ENCODE results near the gene WFDC9.
"Not testable (repeated sequence)": the region's sequence is repeated elsewhere in the genome, so short reads cannot be mapped to it uniquely, and the experiment has no call there.

WFDC9 gene

DNA sequence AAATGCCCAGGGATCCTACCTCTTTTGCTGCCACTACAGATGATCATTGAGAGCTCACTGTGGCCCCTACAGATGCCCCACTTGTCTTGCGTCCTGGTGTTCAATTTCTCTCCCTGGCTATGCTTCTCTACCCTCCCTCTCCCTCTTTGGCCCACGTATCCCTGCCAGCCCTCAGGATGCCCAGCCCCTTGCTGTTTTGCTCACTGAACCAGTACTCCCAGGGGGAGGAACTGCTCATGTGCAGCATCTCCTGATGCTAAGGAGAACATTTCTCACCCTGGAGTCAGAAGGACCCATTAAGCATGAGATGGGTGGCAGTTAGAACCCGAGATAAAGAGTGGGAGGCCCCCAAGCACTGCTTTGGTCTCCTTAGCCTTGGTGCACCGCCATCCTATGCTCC lies at the start of gene WFDC9:
Gene WFDC9 (minus strand): TSS at position 101 of the 400 bp plus-strand sequence. CDS start 21,103 bp downstream, outside the sequence.
- H3K9ac ChIP-seq (ENCODE audit: low read length), result no peak within 1 kb of the TSS
- H3K4me1 ChIP-seq (ENCODE audit: control insufficient read depth, insufficient read depth, low read length), result no peaks in the 10 kb centered on the region
- H3K27ac ChIP-seq (ENCODE audit: low read depth, low read length), result no peak within 1 kb of the TSS
- H3K36me3 ChIP-seq (ENCODE audit: control insufficient read depth, insufficient read depth, low read length), result no peaks in the 10 kb centered on the region
- H3K27me3 ChIP-seq (ENCODE audit: control insufficient read depth, insufficient read depth, low read length), result no peaks in the 10 kb centered on the region
- H3K4me3 ChIP-seq (ENCODE audit: low read length), result no peak within 1 kb of the TSS

DNA sequence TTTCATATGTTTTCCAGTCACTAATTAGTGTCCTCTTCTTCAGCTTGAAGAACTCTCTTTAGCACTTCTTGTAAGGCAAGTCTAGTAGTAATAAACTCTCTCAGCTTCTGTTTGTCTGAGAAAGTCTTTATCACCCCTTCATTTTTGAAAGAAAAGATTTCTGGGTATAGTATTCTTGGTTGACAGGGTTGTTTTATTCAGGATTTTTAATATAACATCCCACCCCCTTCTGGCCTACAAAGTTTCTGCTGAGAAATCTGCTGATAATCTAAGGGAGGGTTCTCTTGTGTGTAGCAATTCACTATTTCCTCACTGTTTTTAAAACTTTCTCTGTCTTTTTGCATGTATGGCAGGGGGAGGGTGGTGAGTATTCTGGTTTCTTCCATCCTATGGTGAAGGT lies 48.6 kb upstream of the WFDC9 start:
- Histone ChIP-seq H3K9ac (ENCODE audit: low read length) (no peak overlapping the region), H3K27ac (ENCODE audit: low read depth, low read length) (no peak overlapping the region), H3K36me3 (ENCODE audit: control insufficient read depth, insufficient read depth, low read length) (no peaks in the 10 kb centered on the region), H3K27me3 (ENCODE audit: control insufficient read depth, insufficient read depth, low read length) (no peaks in the 10 kb centered on the region), H3K4me3 (ENCODE audit: low read length) (no peak overlapping the region), H3K4me1 (ENCODE audit: control insufficient read depth, insufficient read depth, low read length) (no peaks in the 10 kb centered on the region)

DNA sequence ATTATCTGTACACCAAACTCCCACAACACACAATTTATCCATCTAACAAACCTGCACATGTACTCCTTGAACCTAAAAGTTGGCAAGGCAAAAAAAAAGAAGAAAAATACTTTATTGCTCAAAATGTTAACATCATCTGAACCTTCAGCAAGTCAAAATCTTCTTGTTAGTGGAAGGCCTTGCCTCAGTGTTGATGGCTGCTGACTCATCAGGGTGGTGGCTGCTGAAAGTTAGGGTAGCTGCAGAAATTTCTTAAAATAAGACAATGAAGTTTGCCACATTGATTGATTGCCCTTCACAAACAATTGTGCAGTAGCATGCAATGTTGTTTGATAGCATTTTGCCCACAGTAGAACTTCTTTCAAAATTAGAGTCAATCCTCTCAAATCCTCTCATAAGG lies 41.7 kb upstream of the WFDC9 start:
- Histone ChIP-seq H3K4me3 (ENCODE audit: low read length) (no peak overlapping the region), H3K9ac (ENCODE audit: low read length) (no peak overlapping the region), H3K27ac (ENCODE audit: low read depth, low read length) (no peak overlapping the region), H3K4me1 (ENCODE audit: control insufficient read depth, insufficient read depth, low read length) (no peaks in the 10 kb centered on the region), H3K36me3 (ENCODE audit: control insufficient read depth, insufficient read depth, low read length) (no peaks in the 10 kb centered on the region), H3K27me3 (ENCODE audit: control insufficient read depth, insufficient read depth, low read length) (no peaks in the 10 kb centered on the region)

- Histone ChIP-seq H3K4me3 (ENCODE audit: low read length) (no peak within 1 kb of the TSS), H3K9ac (ENCODE audit: low read length) (no peak within 1 kb of the TSS), H3K4me1 (ENCODE audit: control insufficient read depth, insufficient read depth, low read length) (no peaks in the 10 kb centered on the region), H3K27me3 (ENCODE audit: control insufficient read depth, insufficient read depth, low read length) (no peaks in the 10 kb centered on the region), H3K27ac (ENCODE audit: low read depth, low read length) (no peak within 1 kb of the TSS), H3K36me3 (ENCODE audit: control insufficient read depth, insufficient read depth, low read length) (no peaks in the 10 kb centered on the region)
These were observed 39.1 kb upstream of the WFDC9 start, which contains the start of gene WFDC11 for GRCh38 chr20:45670139-45670538. Gene WFDC11, minus strand, starts transcription at chr20:45670239. Its CDS starts 19,639 bp downstream, at chr20:45650600.

DNA sequence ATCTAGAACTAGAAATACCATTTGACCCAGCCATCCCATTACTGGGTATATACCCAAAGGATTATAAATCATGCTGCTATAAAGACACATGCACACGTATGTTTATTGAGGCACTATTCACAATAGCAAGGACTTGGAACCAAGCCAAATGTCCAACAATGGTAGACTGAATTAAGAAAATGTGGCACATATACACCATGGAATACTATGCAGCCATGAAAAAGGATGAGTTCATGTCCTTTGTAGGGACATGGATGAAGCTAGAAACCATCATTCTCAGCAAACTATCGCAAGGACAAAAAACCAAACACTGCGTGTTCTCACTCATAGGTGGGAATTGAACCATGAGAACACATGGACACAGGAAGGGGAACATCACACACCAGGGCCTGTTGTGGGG lies 26.0 kb upstream of the WFDC9 start:
- not testable (repeated sequence) for H3K9ac ChIP-seq (ENCODE audit: low read length); H3K4me1 ChIP-seq (ENCODE audit: control insufficient read depth, insufficient read depth, low read length); H3K36me3 ChIP-seq (ENCODE audit: control insufficient read depth, insufficient read depth, low read length); H3K4me3 ChIP-seq (ENCODE audit: low read length); H3K27ac ChIP-seq (ENCODE audit: low read depth, low read length); H3K27me3 ChIP-seq (ENCODE audit: control insufficient read depth, insufficient read depth, low read length)

GRCh38 chr20:45651726-45652125 lies 20.6 kb upstream of the WFDC9 start:
- H3K4me3 ChIP-seq (ENCODE audit: low read length); H3K36me3 ChIP-seq (ENCODE audit: control insufficient read depth, insufficient read depth, low read length); H3K4me1 ChIP-seq (ENCODE audit: control insufficient read depth, insufficient read depth, low read length); H3K27me3 ChIP-seq (ENCODE audit: control insufficient read depth, insufficient read depth, low read length); H3K9ac ChIP-seq (ENCODE audit: low read length); H3K27ac ChIP-seq (ENCODE audit: low read depth, low read length): not testable (repeated sequence)

GRCh38 chr20:45649312-45649863 lies 18.3 kb upstream of the WFDC9 start:
- H3K27ac ChIP-seq (ENCODE audit: low read depth, low read length), result no peak overlapping the region
- no peak overlapping the region for H3K4me3 ChIP-seq (ENCODE audit: low read length)
- no peak overlapping the region for H3K9ac ChIP-seq (ENCODE audit: low read length)
- no peaks in the 10 kb centered on the region for H3K36me3 ChIP-seq (ENCODE audit: control insufficient read depth, insufficient read depth, low read length)
- no peaks in the 10 kb centered on the region for H3K4me1 ChIP-seq (ENCODE audit: control insufficient read depth, insufficient read depth, low read length)
- no peaks in the 10 kb centered on the region for H3K27me3 ChIP-seq (ENCODE audit: control insufficient read depth, insufficient read depth, low read length)

GRCh38 chr20:45647441-45648050 lies 16.5 kb upstream of the WFDC9 start:
- Histone ChIP-seq H3K4me1 (ENCODE audit: control insufficient read depth, insufficient read depth, low read length) (no peaks in the 10 kb centered on the region), H3K27ac (ENCODE audit: low read depth, low read length) (no peak overlapping the region)

DNA sequence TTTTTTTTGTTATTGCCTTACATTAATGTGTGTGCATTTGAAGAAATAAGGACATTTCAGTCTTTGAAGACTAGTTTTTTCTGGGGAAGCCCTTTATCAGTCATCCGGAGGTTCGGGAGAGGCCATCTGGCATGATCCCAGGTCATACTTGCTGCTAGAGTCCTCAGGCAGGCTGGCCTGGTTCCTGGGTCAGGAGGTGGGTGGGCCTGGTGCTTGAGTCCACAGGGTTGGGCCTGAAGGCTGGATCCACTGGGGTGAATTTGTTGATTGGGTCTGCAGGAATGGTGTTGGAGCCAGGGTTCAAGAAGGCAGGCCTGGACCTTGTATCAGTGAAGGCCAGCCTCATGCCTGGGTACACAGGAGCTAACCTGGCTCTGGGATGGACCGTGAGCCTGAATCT lies 15.8 kb upstream of the WFDC9 start:
- H3K27ac ChIP-seq (ENCODE audit: low read depth, low read length), result no peak overlapping the region

More at GRCh38 chr20:45647441-45648050, 16.5 kb upstream of the WFDC9 start:
- no peak overlapping the region for H3K9ac ChIP-seq (ENCODE audit: low read length)
- no peaks in the 10 kb centered on the region for H3K36me3 ChIP-seq (ENCODE audit: control insufficient read depth, insufficient read depth, low read length)
- no peaks in the 10 kb centered on the region for H3K27me3 ChIP-seq (ENCODE audit: control insufficient read depth, insufficient read depth, low read length)
- no peak overlapping the region for H3K4me3 ChIP-seq (ENCODE audit: low read length)

DNA sequence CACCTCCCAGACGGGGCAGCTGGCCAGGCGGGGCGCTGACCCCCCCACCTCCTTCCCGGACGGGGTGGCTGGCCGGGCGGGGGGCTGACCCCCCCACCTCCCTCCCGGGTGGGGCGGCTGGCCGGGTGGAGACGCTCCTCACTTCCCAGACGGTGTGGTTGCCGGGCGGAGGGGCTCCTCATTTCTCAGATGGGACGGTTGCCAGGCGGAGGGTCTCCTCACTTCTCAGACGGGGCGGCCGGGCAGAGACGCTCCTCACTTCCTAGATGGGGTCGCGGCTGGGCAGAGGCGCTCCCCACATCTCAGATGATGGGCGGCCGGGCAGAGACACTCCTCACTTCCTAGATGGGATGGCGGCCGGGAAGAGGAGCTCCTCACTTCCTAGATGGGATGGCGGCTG lies 14.8 kb upstream of the WFDC9 start:
- not testable (repeated sequence) for H3K4me3 ChIP-seq (ENCODE audit: low read length); H3K36me3 ChIP-seq (ENCODE audit: control insufficient read depth, insufficient read depth, low read length); H3K9ac ChIP-seq (ENCODE audit: low read length); H3K4me1 ChIP-seq (ENCODE audit: control insufficient read depth, insufficient read depth, low read length); H3K27me3 ChIP-seq (ENCODE audit: control insufficient read depth, insufficient read depth, low read length); H3K27ac ChIP-seq (ENCODE audit: low read depth, low read length)

More for the DNA sequence above, 15.8 kb upstream of the WFDC9 start:
- no peak overlapping the region for H3K4me3 ChIP-seq (ENCODE audit: low read length)
- no peak overlapping the region for H3K9ac ChIP-seq (ENCODE audit: low read length)
- no peaks in the 10 kb centered on the region for H3K27me3 ChIP-seq (ENCODE audit: control insufficient read depth, insufficient read depth, low read length)
- no peaks in the 10 kb centered on the region for H3K4me1 ChIP-seq (ENCODE audit: control insufficient read depth, insufficient read depth, low read length)
- H3K36me3 ChIP-seq (ENCODE audit: control insufficient read depth, insufficient read depth, low read length), result no peaks in the 10 kb centered on the region

DNA sequence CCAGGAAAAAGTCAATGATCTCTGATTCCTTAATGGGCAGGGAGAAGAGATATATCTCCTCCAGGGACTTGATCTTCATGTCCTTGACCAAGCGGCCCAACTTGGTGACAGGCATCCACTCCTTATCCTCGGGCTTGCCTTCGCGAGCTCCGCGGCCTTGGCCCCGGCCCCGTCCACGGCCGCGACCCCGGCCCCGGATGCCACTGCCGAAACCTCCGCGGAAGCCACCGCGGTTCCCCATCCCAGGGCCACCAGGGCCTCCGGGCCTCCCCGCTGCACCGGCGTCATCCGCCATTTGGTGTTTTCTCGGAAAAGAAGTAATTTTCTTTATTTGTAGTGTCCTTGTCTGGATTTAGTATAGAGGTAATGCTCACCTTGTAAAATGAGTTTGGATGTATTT lies 10.0 kb upstream of the WFDC9 start:
- H3K27me3 ChIP-seq (ENCODE audit: control insufficient read depth, insufficient read depth, low read length); H3K36me3 ChIP-seq (ENCODE audit: control insufficient read depth, insufficient read depth, low read length); H3K27ac ChIP-seq (ENCODE audit: low read depth, low read length); H3K4me3 ChIP-seq (ENCODE audit: low read length); H3K9ac ChIP-seq (ENCODE audit: low read length); H3K4me1 ChIP-seq (ENCODE audit: control insufficient read depth, insufficient read depth, low read length): not testable (repeated sequence)

DNA sequence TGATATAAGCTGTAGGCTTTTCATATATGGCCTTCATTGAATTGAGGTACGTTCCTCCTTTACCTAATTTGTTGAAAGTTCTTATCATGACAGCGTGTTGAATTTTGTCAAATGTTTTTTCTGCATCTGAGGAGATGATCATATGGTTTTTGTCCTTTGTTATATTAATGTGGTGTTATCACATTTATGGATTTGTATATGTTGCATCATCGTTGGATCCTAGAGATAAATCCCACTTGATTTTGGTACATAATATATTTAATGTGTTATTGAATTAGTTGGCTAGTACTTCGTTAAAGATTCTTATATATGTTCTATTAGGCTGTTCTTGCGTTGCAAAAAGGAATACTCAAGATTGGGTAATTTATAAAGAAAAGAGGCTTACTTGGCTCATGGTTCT lies 8.6 kb upstream of the WFDC9 start:
- no peak overlapping the region for H3K4me3 ChIP-seq (ENCODE audit: low read length)
- no peaks in the 10 kb centered on the region for H3K4me1 ChIP-seq (ENCODE audit: control insufficient read depth, insufficient read depth, low read length)
- H3K9ac ChIP-seq (ENCODE audit: low read length), result no peak overlapping the region
- no peaks in the 10 kb centered on the region for H3K27me3 ChIP-seq (ENCODE audit: control insufficient read depth, insufficient read depth, low read length)
- H3K36me3 ChIP-seq (ENCODE audit: control insufficient read depth, insufficient read depth, low read length), result no peaks in the 10 kb centered on the region
- H3K27ac ChIP-seq (ENCODE audit: low read depth, low read length), result no peak overlapping the region

- Histone ChIP-seq H3K36me3 (ENCODE audit: control insufficient read depth, insufficient read depth, low read length) (no peaks in the 10 kb centered on the region), H3K27ac (ENCODE audit: low read depth, low read length) (no peak overlapping the region)
These were observed 5.4 kb upstream of the WFDC9 start for GRCh38 chr20:45636513-45636912.

More at GRCh38 chr20:45636513-45636912, 5.4 kb upstream of the WFDC9 start:
- Histone ChIP-seq H3K4me1 (ENCODE audit: control insufficient read depth, insufficient read depth, low read length) (no peaks in the 10 kb centered on the region), H3K9ac (ENCODE audit: low read length) (no peak overlapping the region), H3K4me3 (ENCODE audit: low read length) (no peak overlapping the region), H3K27me3 (ENCODE audit: control insufficient read depth, insufficient read depth, low read length) (no peaks in the 10 kb centered on the region)
